Adrenal gland (tissue), 12 donors: Measurements from ENCODE around the gene NDUFV2. TPM values are rescaled to one million over a fixed set of nuclear protein-coding genes. Genes with fewer than 3 reads are reported as not detected.

Experiments
- DNase-seq, 7 donors: peaks; one replicate each; pipeline ENCODE4 v3.0.0-alpha.2; 2019 to 2020
- H3K27ac ChIP-seq, 5 donors: fragments of 200-600 bp; sonication (generic) in 4 of 5; 1 replicate in 3 of 5; 2 replicates in 2 of 5; pipeline versions ENCODE4 v1.5.1 to v1.8.0; 2016 to 2020; ENCODE audit warnings: mild to moderate bottlenecking in 1 of 5
- H3K27me3 ChIP-seq: fragments of 200-600 bp; 2 replicates; pipeline ENCODE4 v1.8.0; 2021
- H3K36me3 ChIP-seq, 2 donors: fragments of 200-600 bp; replicated peaks in 1 of 2; 1 replicate in 1 of 2; 2 replicates in 1 of 2; pipeline versions ENCODE4 v1.5.1 to v1.8.0; 2018 to 2022
- H3K4me1 ChIP-seq, 2 donors: fragments of 200-600 bp; replicated peaks in 1 of 2; 1 replicate in 1 of 2; 2 replicates in 1 of 2; pipeline versions ENCODE4 v1.5.1 to v1.8.0; 2018 to 2021
- H3K4me3 ChIP-seq, 4 donors: fragments of 200-600 bp; sonication (generic) in 3 of 4; one replicate each; pipeline ENCODE4 v1.5.1; 2016 to 2018
- H3K9me3 ChIP-seq, 3 donors: fragments of 200-600 bp; sonication (generic) in 1 of 3; replicated peaks in 1 of 3; 1 replicate in 2 of 3; 2 replicates in 1 of 3; pipeline versions ENCODE4 v1.5.1 to v1.8.0; 2016 to 2021
- CTCF ChIP-seq, 6 experiments: fragments of 450-650 bp in 4 of 6; fragments of 200-600 bp in 2 of 6; sonication (generic) in 1 of 6; IDR thresholded peaks; 1 replicate in 5 of 6; 2 replicates in 1 of 6; pipeline versions ENCODE4 v1.5.1 to v1.8.0; 2016 to 2021; ENCODE audit warnings: antibody characterized with exemption in 6 of 6, mild to moderate bottlenecking in 2 of 6, moderate library complexity in 1 of 6
- POLR2A ChIP-seq, 2 donors: fragments of 450-650 bp; IDR thresholded peaks; one replicate each; pipeline ENCODE4 v1.6.1; 2017; ENCODE audit warnings: antibody characterized with exemption in 2 of 2, mild to moderate bottlenecking in 2 of 2, moderate library complexity in 1 of 2
- WGBS, 4 donors: extraction: QIAGEN DNeasy Blood & Tissue Kit in 2 of 4; methylation state at CpG; one replicate each; pipeline versions ENCODE4 v1.1.5 to v1.1.7; 2013 to 2017; 5-methylcytosine and 5-hydroxymethylcytosine counted together
- intact Hi-C, 2 donors: fragments of 100-400 bp; cut with DNase I; formaldehyde crosslinking; loops; one replicate each; pipeline versions ENCODE4 v1.14.1 to v1.15.0; 2022 to 2023
- polyA plus RNA-seq, 3 donors: library from polyadenylated mRNA; stranded (reverse); fragments of 200-250 nt in 2 of 3; fragments of 350-450 nt in 1 of 3; fragmentation: Illumina TruSeq in 1 of 3; extraction: RNeasy Lipid Tissue Mini Kit (QIAGEN cat#74804) in 1 of 3; gene quantifications; one replicate each; pipeline ENCODE4 v1.2.3, GENCODE V29; 2013 to 2014
- total RNA-seq, 9 donors: library from RNA; depleted of rRNA in 4 of 9; stranded (reverse); fragments of >200 nt in 4 of 9; fragments of 120-200 nt in 1 of 9; fragmentation: NEBNext Ultra II Directional in 1 of 9; extraction: Animal tissue kit (Norgen Biotek cat#: 25700) in 1 of 9; gene quantifications; one replicate each; pipeline versions ENCODE4 v1.1.0 to v1.2.4, GENCODE V29; 2013 to 2023
- donor health status: healthy with polysubstance abuse.
- donor health status: Bipolar disorder and iron deficiency.
- donor health status: DM: yes; HTN: yes; CAD: no.
- donor health status: DM: no; HTN: no; CAD: no.
- donor health status: DM: no; HTN: no; CAD: no.
- donor health status: DM: yes; HTN: yes; CAD: no.

NDUFV2 gene
- total and polyA plus RNA-seq, 12 donors, result 130 to 569 (median 219) TPM

- TF ChIP-seq POLR2A (IDR thresholded peaks at IDR 0.05), result no peak
- TF ChIP-seq CTCF (IDR thresholded peaks at IDR 0.05), result no peak
- H3K27me3 ChIP-seq, result no peaks in the 10 kb centered on the region
- peak overlapping the region in 1 of 4 donors; percentile 85 for H3K4me3 ChIP-seq
- no peak for DNase-seq
- 65 to 85% (median 73%) methylated on average over 1 of the region's 1 CpG for WGBS, 4 donors
- intact Hi-C loops, result no loop called here
- no peaks in the 10 kb centered on the region for H3K36me3 ChIP-seq
- H3K4me1 ChIP-seq, result peaks cover 57 to 87% of the 10 kb centered on the region in 2 donors
- H3K27ac ChIP-seq, result no peak overlapping the region
- H3K9me3 ChIP-seq, result no peaks in the 10 kb centered on the region
Measured at GRCh38 chr18:9106094-9106493, 3.6 kb downstream of the NDUFV2 start.

GRCh38 chr18:9106800-9107584 is 4.5 kb downstream of the NDUFV2 start:
- WGBS, 4 donors, result 30 to 37% (median 34%) methylated on average over 4 of the region's 4 CpGs
- Histone ChIP-seq H3K4me3 (peak overlapping the region in 1 of 4 donors; percentile 11), H3K27ac (peak overlapping the region in 1 of 5 donors; percentile 23), H3K9me3 (no peaks in the 10 kb centered on the region), H3K36me3 (no peaks in the 10 kb centered on the region), H3K27me3 (no peaks in the 10 kb centered on the region), H3K4me1 (peaks cover 57 to 85% of the 10 kb centered on the region in 2 donors)
- TF ChIP-seq CTCF (IDR thresholded peaks at IDR 0.05) (no peak), POLR2A (IDR thresholded peaks at IDR 0.05) (no peak)
- intact Hi-C loops, result no loop called here
- no peak for DNase-seq

GRCh38 chr18:9108911-9109310 is 6.4 kb downstream of the NDUFV2 start:
- H3K4me3 ChIP-seq, result no peak overlapping the region
- no peak for TF ChIP-seq CTCF (IDR thresholded peaks at IDR 0.05)
- no peak for TF ChIP-seq POLR2A (IDR thresholded peaks at IDR 0.05)
- peaks cover 53 to 94% of the 10 kb centered on the region in 2 donors for H3K4me1 ChIP-seq
- H3K27me3 ChIP-seq, result no peaks in the 10 kb centered on the region
- intact Hi-C loops, result no loop called here
- H3K9me3 ChIP-seq, result no peaks in the 10 kb centered on the region
- H3K36me3 ChIP-seq, result no peaks in the 10 kb centered on the region
- DNase-seq, result no peak
- peak overlapping the region in 3 of 5 donors; percentile 1 to 68 (median 58) for H3K27ac ChIP-seq
- 58 to 80% (median 69%) methylated on average over 2 of the region's 2 CpGs for WGBS, 4 donors

- H3K27ac ChIP-seq, result peak overlapping the region in 4 of 5 donors; percentile 18 to 68 (median 50)
- TF ChIP-seq POLR2A (IDR thresholded peaks at IDR 0.05) (peak in 1 of 2 donors; percentile 21), CTCF (IDR thresholded peaks at IDR 0.05) (no peak)
- intact Hi-C loops, result no loop called here
- DNase-seq, result no peak
- no peaks in the 10 kb centered on the region for H3K27me3 ChIP-seq
- peaks cover 47 to 94% of the 10 kb centered on the region in 2 donors for H3K4me1 ChIP-seq
- H3K4me3 ChIP-seq, result no peak overlapping the region
- no peaks in the 10 kb centered on the region for H3K36me3 ChIP-seq
- 29 to 44% (median 37%) methylated on average over 4 of the region's 4 CpGs for WGBS, 4 donors
- no peaks in the 10 kb centered on the region for H3K9me3 ChIP-seq
Measured at GRCh38 chr18:9109523-9109922, 7.0 kb downstream of the NDUFV2 start.
